ENCODE measurements around the gene MCTP1.

MCTP1 gene

DNA sequence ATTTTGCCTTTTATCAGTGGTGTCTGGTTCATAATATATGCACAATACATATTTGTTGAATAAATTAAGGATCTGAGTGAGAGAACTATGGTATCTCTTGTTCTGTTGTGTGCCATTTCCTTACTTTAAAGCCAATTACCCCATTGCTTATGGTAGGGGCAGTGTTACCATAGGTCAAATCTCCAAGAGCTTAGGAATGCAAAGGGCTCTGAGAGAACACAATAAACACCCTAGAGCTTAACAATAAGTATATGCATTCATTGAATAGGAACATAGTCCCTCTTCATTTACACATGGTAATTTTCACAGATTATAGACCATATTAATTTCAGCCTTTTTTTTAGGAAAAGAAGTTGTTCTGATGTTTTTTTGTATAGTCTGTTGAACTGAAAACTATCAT is 112.2 kb downstream of the MCTP1 start:
- TF ChIP-seq, protein P1, sequence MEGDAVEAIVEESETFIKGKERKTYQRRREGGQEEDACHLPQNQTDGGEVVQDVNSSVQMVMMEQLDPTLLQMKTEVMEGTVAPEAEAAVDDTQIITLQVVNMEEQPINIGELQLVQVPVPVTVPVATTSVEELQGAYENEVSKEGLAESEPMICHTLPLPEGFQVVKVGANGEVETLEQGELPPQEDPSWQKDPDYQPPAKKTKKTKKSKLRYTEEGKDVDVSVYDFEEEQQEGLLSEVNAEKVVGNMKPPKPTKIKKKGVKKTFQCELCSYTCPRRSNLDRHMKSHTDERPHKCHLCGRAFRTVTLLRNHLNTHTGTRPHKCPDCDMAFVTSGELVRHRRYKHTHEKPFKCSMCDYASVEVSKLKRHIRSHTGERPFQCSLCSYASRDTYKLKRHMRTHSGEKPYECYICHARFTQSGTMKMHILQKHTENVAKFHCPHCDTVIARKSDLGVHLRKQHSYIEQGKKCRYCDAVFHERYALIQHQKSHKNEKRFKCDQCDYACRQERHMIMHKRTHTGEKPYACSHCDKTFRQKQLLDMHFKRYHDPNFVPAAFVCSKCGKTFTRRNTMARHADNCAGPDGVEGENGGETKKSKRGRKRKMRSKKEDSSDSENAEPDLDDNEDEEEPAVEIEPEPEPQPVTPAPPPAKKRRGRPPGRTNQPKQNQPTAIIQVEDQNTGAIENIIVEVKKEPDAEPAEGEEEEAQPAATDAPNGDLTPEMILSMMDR (IDR thresholded peaks at IDR 0.05): no peak
- H3K4me3 ChIP-seq (ENCODE audit: low read depth, low read length): no peak overlapping the region
- H3K9ac ChIP-seq: no peak overlapping the region
- H3K27ac ChIP-seq: no peak overlapping the region
- no peak overlapping the region for H3K4me2 ChIP-seq (ENCODE audit: low read length)
- no peak overlapping the region for H2AFZ ChIP-seq
- H3K4me1 ChIP-seq: no peaks in the 10 kb centered on the region
- H3K36me3 ChIP-seq (ENCODE audit: control insufficient read depth, insufficient read depth, low read length): no peaks in the 10 kb centered on the region
- no peaks in the 10 kb centered on the region for H3K27me3 ChIP-seq (ENCODE audit: control insufficient read depth, insufficient read depth, low read length)
- H3K79me2 ChIP-seq: no peaks in the 10 kb centered on the region
- H3K9me3 ChIP-seq (ENCODE audit: control insufficient read depth, low read length): no peaks in the 10 kb centered on the region

DNA sequence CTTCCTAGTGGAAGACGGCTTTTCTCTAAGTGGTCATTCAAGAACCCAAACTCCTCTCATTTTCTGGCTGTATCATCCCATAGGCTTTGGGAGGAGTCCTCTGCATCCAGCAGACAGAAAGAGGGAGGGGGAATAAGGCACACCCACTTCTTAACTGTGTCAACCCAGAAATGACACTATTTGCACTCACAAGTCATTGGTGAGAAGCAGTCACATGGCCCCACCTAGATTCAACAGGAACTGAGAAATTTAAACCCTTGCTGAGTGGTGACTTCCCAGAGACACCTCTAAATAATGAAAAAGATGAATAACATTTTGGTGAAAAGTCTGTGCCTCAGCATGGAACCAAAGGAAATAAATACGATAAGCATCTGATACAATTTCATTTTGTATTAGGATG is 120.0 kb downstream of the MCTP1 start:
- Histone ChIP-seq H3K79me2 (no peaks in the 10 kb centered on the region), H3K27me3 (ENCODE audit: control insufficient read depth, insufficient read depth, low read length) (no peaks in the 10 kb centered on the region), H2AFZ (no peak overlapping the region), H3K9me3 (ENCODE audit: control insufficient read depth, low read length) (no peaks in the 10 kb centered on the region), H3K27ac (no peak overlapping the region), H3K9ac (no peak overlapping the region), H3K36me3 (ENCODE audit: control insufficient read depth, insufficient read depth, low read length) (no peaks in the 10 kb centered on the region), H3K4me2 (ENCODE audit: low read length) (no peak overlapping the region), H3K4me1 (no peaks in the 10 kb centered on the region), H3K4me3 (ENCODE audit: low read depth, low read length) (no peak overlapping the region)
- TF ChIP-seq, protein P1 (IDR thresholded peaks at IDR 0.05): no peak

DNA sequence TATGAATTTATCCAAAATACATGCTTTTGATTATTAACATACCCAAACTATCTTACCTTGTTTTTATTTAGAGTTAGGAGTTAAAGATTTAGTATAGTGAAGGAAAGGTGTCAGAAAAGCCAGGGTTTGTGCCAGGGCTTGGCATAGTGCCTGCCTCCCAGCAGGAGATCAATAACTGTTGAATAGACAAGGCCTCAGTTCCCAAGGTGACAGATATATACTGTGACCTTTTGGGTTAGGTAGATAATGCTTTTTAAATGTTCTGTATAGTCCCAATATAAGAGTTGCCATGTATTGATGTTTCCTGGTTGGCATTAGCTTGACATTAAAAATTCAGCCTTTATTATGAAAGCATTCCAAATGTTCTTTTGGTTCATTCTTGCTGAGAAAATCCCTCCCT is 121.8 kb downstream of the MCTP1 start:
- Histone ChIP-seq H3K79me2 (no peaks in the 10 kb centered on the region), H3K4me3 (ENCODE audit: low read depth, low read length) (no peak overlapping the region), H3K4me1 (no peaks in the 10 kb centered on the region), H2AFZ (no peak overlapping the region), H3K36me3 (ENCODE audit: control insufficient read depth, insufficient read depth, low read length) (no peaks in the 10 kb centered on the region), H3K27ac (no peak overlapping the region), H3K9me3 (ENCODE audit: control insufficient read depth, low read length) (no peaks in the 10 kb centered on the region), H3K4me2 (ENCODE audit: low read length) (no peak overlapping the region), H3K27me3 (ENCODE audit: control insufficient read depth, insufficient read depth, low read length) (no peaks in the 10 kb centered on the region), H3K9ac (no peak overlapping the region)
- TF ChIP-seq, protein P1 (IDR thresholded peaks at IDR 0.05): no peak

DNA sequence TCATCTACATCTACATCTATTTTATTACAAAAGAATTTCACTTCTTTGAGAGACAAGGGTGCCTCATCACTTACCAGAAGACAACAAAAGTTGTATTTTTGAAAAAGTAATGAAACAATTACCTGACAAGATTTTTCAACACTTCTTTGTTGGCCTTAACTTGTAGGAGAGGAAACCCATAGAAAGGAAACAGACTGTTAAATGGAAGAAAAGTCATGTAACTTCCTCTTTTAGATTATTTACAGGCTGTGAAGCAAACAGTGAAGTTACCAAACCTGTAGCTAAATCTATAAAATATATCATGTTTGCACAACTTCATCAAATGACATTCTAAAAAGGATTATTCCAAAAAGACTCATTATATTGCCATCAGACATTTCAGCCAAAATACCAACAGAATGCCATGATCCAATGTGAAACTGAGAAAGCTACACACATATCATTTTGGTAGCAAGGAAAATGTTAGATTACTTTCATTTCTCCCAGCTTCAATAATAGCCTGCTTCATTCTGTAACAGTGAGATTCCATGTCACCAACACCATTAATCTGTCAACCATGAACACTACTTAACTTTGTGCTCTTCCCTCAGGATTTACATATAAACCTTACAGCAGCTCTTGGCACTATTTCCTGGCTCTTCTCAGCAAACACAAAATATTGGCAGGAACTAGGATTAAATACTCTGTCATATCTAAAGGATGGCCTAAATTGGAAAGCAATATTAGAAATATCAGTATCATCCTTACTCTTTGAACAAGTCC is 122.5 kb downstream of the MCTP1 start:
- Histone ChIP-seq H3K9ac (no peak overlapping the region), H3K4me1 (no peaks in the 10 kb centered on the region), H3K9me3 (ENCODE audit: control insufficient read depth, low read length) (no peaks in the 10 kb centered on the region), H2AFZ (no peak overlapping the region), H3K27me3 (ENCODE audit: control insufficient read depth, insufficient read depth, low read length) (no peaks in the 10 kb centered on the region), H3K36me3 (ENCODE audit: control insufficient read depth, insufficient read depth, low read length) (no peaks in the 10 kb centered on the region), H3K4me2 (ENCODE audit: low read length) (no peak overlapping the region), H3K27ac (no peak overlapping the region), H3K79me2 (no peaks in the 10 kb centered on the region), H3K4me3 (ENCODE audit: low read depth, low read length) (no peak overlapping the region)
- TF ChIP-seq, protein P1 (IDR thresholded peaks at IDR 0.05): no peak

DNA sequence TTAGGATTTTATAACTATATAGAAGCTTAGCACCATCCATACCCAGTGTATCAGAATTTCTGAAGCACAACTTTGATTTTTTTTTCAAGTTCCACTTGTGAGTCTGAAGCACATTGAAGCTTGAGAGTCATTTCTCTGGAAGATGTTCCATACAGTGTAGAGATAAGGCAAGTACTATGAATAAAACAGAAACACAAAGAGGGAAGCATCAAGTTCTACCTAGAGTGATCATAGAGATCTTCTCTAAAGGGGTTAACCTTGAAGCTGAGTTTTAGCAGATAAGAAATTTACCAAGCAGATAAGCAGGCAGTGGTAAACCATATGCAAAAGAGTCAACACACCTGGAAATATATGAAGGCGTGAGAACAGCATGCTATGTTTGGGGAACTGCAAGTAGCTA is 125.3 kb downstream of the MCTP1 start:
- Histone ChIP-seq H3K9me3 (ENCODE audit: control insufficient read depth, low read length) (no peaks in the 10 kb centered on the region), H3K4me3 (ENCODE audit: low read depth, low read length) (no peak overlapping the region), H3K4me2 (ENCODE audit: low read length) (no peak overlapping the region), H3K36me3 (ENCODE audit: control insufficient read depth, insufficient read depth, low read length) (no peaks in the 10 kb centered on the region), H3K27ac (no peak overlapping the region), H3K9ac (no peak overlapping the region), H2AFZ (no peak overlapping the region), H3K27me3 (ENCODE audit: control insufficient read depth, insufficient read depth, low read length) (no peaks in the 10 kb centered on the region), H3K4me1 (no peaks in the 10 kb centered on the region), H3K79me2 (no peaks in the 10 kb centered on the region)
- TF ChIP-seq, protein P1 (IDR thresholded peaks at IDR 0.05): no peak

All from parathyroid adenoma (tissue), 2 donors.